ENCODE results near the gene SS18.

DNA sequence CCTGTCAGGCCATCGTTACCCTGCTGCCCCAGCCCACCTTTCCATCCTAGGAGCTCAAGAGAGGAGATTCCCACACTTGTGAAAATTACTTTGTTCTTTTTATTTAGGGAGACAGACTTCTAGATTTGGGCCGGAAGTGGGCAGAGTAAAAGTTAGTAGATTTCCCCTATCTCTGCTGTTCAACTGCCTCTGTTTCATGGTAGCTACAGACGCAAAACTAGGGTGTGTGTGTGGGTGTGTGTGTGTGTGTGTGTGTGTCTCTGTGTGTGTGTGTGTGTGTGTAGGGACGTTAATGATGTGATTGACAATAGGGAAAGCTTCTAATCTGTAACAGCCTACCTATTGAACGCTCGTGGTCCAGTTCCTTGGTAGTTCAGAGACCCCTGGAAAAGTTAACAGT lies 43.7 kb upstream of the SS18 start:
- TF ChIP-seq, protein P1, sequence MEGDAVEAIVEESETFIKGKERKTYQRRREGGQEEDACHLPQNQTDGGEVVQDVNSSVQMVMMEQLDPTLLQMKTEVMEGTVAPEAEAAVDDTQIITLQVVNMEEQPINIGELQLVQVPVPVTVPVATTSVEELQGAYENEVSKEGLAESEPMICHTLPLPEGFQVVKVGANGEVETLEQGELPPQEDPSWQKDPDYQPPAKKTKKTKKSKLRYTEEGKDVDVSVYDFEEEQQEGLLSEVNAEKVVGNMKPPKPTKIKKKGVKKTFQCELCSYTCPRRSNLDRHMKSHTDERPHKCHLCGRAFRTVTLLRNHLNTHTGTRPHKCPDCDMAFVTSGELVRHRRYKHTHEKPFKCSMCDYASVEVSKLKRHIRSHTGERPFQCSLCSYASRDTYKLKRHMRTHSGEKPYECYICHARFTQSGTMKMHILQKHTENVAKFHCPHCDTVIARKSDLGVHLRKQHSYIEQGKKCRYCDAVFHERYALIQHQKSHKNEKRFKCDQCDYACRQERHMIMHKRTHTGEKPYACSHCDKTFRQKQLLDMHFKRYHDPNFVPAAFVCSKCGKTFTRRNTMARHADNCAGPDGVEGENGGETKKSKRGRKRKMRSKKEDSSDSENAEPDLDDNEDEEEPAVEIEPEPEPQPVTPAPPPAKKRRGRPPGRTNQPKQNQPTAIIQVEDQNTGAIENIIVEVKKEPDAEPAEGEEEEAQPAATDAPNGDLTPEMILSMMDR (conservative IDR thresholded peaks at IDR 0.05; ENCODE audit: low read depth, low read length) = no peak
- TF ChIP-seq EZH2 (IDR thresholded peaks at IDR 0.05; ENCODE audit: low read length, unreplicated experiment) = no peak
